Retinal pigment epithelial cell (primary cell): ENCODE data around the gene PLXNC1.

Source experiments
- DNase-seq: peaks from one replicate; pipeline ENCODE4 v3.0.0-alpha.2; 2010; ENCODE audit warnings: low read depth
- H3K4me3 ChIP-seq: 2 replicates; pipeline ENCODE4 v1.5.1; 2011; ENCODE audit warnings: mild to moderate bottlenecking, low read length, control low read depth, moderate library complexity
- TF ChIP-seq, protein P1 (sequence below): conservative IDR thresholded peaks from 2 replicates; pipeline ENCODE4 v1.5.1; 2011; ENCODE audit warnings: low read depth, low read length, control low read depth, inconsistent platforms

The PLXNC1 gene

DNA sequence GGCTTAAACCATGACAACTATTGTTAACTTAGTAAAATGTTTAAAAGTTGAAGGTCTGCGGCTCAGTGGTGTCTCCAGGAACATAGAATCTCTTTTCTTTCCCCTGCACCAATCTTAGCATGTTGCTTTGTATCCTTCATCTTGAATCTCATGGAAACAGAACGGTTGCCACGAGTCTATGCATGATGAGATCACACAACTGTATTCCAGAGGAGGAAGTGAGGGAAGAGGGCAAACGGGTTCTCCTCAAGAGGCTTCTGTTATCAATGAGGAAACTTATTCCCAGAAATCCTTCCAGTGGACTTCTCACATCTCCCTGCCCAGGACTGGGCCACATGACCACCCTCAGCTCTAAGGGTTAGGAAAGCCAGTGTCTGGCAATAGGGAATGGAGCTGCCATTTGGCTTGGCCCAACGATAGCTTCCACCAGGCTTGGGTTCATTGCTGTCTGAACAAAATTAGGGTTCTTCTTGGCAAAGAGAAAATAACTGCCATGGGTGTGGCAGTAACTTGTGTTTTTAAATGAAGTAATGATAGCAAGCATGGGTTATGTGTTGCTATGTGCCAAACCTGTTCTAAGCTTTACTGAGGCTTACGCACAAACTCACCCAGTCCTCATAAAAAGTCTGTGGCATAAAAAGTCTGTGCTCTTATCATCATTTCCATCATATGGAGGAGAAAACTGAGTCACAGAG, 17.4 kb downstream of the PLXNC1 start:
- TF ChIP-seq, protein P1, sequence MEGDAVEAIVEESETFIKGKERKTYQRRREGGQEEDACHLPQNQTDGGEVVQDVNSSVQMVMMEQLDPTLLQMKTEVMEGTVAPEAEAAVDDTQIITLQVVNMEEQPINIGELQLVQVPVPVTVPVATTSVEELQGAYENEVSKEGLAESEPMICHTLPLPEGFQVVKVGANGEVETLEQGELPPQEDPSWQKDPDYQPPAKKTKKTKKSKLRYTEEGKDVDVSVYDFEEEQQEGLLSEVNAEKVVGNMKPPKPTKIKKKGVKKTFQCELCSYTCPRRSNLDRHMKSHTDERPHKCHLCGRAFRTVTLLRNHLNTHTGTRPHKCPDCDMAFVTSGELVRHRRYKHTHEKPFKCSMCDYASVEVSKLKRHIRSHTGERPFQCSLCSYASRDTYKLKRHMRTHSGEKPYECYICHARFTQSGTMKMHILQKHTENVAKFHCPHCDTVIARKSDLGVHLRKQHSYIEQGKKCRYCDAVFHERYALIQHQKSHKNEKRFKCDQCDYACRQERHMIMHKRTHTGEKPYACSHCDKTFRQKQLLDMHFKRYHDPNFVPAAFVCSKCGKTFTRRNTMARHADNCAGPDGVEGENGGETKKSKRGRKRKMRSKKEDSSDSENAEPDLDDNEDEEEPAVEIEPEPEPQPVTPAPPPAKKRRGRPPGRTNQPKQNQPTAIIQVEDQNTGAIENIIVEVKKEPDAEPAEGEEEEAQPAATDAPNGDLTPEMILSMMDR: no peak
- DNase-seq: no peak
- no peak overlapping the region for H3K4me3 ChIP-seq

DNA sequence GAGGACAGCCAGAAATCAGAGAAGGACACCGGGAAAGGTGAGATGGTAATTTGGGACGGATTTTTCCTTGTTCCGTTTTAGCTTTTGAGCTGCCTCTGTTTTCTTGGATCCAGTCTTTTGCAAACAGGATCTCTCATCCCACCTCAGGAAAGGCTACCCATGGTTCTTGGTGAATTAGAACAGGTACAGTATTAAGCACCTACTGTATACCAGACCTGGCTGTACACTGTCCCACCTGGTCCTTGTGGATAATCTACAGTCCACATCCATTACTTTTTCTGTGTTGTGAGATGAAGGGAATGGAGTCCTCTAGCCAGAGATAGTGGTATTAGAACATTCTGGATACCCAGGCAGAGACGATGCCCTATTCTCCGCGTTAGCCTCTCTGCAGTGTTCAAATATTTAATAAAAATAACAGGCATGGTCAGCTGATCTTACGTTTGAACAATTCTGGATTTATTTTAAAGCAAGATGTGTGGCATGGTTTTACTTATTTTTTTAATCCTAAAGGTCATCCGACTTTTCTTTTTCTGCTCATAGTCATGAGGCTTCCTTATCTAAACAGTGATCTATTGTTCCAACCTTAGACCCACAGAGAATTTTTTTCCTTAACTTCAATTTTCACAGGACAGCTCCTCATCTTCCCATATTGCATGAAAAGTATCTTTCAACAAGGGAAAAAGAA, 18.8 kb downstream of the PLXNC1 start:
- no peak for DNase-seq

DNA sequence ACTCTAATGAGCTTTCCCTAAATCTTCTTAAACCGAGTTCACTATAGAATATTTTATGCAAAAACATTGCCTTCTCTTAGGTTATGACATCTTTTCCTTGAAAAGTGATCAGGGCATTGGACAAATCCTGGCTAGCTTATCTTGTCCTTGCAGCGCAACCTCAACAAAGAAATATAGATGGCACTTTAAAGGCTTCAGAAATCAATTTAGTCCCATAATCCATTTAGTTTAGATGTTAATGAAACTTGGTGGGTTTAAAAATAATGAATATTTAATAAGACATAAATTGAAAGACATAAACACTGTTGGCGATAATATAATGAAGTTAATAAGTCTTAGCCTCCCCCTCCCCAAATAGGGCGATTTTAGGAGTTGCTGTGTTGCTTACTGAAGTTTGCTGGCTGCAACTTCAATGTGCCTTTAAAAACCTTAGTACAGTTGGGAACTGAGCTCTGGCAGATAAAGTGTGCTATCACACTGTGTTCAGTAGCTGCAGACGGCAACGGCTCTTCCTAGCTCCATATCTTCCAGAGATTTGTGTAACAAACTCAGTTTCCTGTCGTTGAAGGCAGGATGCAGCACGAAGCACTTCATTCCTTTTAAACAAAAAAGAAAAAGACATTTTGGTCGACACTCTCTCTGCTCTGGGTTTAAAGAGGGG, 19.5 kb downstream of the PLXNC1 start:
- H3K4me3 ChIP-seq: no peak overlapping the region
- TF ChIP-seq, protein P1: no peak
- no peak for DNase-seq

More for the DNA sequence above, 18.8 kb downstream of the PLXNC1 start:
- H3K4me3 ChIP-seq: no peak overlapping the region
- TF ChIP-seq, protein P1: no peak

DNA sequence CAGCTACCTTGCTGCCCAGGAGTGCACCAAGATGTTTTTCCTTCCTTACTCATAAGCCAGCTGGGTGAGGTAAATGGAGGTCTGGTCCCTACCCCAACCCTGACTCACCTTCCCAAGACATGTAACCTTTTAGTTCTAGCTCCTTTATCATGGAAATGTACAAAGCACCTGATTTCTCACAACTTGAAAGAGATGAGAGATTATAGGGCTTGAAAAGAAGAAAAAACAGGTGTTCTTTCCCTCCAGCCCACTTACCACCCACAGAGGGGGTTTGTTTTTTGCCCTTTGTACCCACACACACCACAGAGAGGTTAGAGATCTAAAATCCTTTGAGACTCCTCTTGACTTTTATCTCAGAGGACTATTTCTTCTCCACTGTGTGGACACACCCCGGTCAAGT, 21.1 kb downstream of the PLXNC1 start:
- H3K4me3 ChIP-seq: no peak overlapping the region
- no peak for DNase-seq
- TF ChIP-seq, protein P1: no peak

DNA sequence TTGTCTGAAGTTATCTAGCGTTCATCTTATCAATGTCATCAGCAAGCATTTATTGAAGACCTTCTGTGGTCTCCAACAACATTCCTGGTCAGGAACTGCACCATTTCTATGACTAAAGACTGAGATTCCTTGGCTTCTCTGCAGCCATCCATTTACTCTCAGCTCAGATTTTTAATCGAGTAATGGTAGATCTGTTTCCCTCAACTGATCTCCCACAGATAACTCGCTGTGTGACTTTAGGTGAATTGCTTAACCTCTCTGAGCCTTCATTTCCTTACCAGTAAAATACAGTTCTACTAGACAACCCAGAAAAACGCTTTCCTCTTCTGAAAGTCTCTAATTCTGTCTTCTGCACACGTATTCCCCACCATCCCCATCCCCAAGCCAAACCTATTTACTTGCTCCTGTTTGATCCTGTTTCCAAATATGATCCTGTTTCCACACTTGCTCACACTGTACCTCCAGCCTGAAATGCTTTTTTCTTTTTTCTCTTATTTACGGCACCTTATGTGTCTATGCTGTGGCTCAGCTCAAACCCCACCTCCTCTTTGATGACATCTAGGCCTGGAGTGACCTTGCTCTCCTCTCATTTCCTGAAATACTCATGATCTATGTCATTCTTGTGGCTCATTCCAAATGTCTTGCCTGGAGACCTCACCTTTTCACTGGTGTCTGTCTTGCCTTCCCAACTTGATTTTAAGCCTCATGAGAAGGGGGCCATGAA, 21.8 kb downstream of the PLXNC1 start:
- H3K4me3 ChIP-seq: no peak overlapping the region
- TF ChIP-seq, protein P1: no peak
- no peak for DNase-seq

DNA sequence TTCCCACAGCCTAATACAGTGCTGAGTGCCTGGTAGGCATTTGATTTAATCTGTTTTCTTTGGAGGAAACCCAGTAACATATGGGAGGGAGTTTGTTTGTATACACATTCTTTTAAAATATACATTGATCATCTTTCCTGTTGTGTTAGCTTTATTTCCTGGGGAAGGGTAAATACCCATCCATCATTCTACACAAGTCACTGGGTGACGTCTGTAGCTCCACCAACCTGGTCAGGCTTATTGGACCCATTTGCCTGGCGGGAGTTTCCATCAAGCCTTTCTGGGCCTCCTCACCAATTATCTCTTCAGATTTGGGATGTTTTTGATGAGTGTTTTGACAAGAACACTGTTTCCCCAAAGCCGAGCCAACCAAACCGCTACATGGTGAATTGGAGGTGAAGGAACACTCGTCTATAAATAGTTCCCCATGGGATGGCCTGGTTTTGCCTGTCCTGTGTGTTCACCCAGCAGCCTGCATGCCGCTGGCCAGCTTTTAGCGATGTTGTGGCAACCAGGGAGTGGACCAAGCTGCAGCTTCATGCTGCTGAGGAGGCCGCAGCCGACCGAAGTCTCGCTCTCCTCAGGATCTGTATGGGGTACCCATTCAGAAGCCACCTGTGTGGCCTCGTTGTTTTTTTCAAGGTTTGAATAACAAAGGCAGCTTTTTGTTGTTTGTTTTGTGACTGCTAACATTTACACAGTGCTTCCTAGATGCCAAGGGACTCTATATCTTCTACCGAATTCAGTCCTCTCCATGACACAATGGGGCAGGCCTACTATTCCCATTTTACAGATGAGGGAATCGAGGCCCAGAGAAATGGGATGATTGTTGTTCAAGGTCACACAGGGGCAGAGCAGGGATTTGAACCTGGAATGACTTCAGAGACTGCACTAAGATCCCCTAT, 22.6 kb downstream of the PLXNC1 start:
- no peak overlapping the region for H3K4me3 ChIP-seq
- DNase-seq: no peak
- TF ChIP-seq, protein P1: no peak
